DMS114 treated with DMSO at 0.1 percent for 48 hours (cell line): ENCODE measurements around the gene DGKD.

Source experiments
- DNase-seq: peaks from one replicate; lab custom pipeline; 2025; ENCODE audit not compliant: unreplicated experiment; lab: John Stamatoyannopoulos, UW

Gene DGKD

GRCh38 chr2:233426619-233427342 is 72.5 kb downstream of the DGKD start:
- DNase-seq = no peak

- DNase-seq = no peak
These were observed 73.7 kb downstream of the DGKD start for GRCh38 chr2:233428008-233428407.

GRCh38 chr2:233428438-233428837 is 74.1 kb downstream of the DGKD start:
- DNase-seq = no peak

GRCh38 chr2:233429175-233429897 is 75.0 kb downstream of the DGKD start:
- DNase-seq = no peak

GRCh38 chr2:233430081-233430480 is 75.8 kb downstream of the DGKD start:
- DNase-seq = no peak

- no peak for DNase-seq
These were observed 76.4 kb downstream of the DGKD start for GRCh38 chr2:233430651-233431050.

GRCh38 chr2:233433029-233433428 is 78.7 kb downstream of the DGKD start:
- no peak for DNase-seq

- no peak for DNase-seq
These were observed 79.5 kb downstream of the DGKD start for GRCh38 chr2:233433794-233434193.

GRCh38 chr2:233434666-233435330 is 80.5 kb downstream of the DGKD start:
- no peak for DNase-seq

- DNase-seq = no peak
These were observed 81.3 kb downstream of the DGKD start for GRCh38 chr2:233435436-233436190.

- DNase-seq = no peak
These were observed 81.9 kb downstream of the DGKD start for GRCh38 chr2:233436191-233436581.

GRCh38 chr2:233436691-233437438 is 82.6 kb downstream of the DGKD start:
- no peak for DNase-seq

GRCh38 chr2:233437439-233437955 is 83.2 kb downstream of the DGKD start:
- DNase-seq = no peak

GRCh38 chr2:233438573-233439147 is 84.4 kb downstream of the DGKD start:
- no peak for DNase-seq

GRCh38 chr2:233439191-233439590 is 84.9 kb downstream of the DGKD start:
- no peak for DNase-seq

GRCh38 chr2:233440314-233440713 is 86.0 kb downstream of the DGKD start:
- no peak for DNase-seq

GRCh38 chr2:233440714-233441113 is 86.4 kb downstream of the DGKD start:
- DNase-seq = no peak

- no peak for DNase-seq
These were observed 87.1 kb downstream of the DGKD start for GRCh38 chr2:233441161-233442027.

- no peak for DNase-seq
These were observed 87.7 kb downstream of the DGKD start for GRCh38 chr2:233442028-233442310.
